ENCODE results near the gene NPB.
"Not testable (repeated sequence)": the region's sequence is repeated elsewhere in the genome, so short reads cannot be mapped to it uniquely, and the experiment has no call there.

NPB gene

GRCh38 chr17:81913394-81914102 lies 11.5 kb downstream of the NPB start:
- DNase-seq, result no peak

GRCh38 chr17:81914103-81914850 lies 12.2 kb downstream of the NPB start:
- DNase-seq, result no peak

- DNase-seq, result no peak
These were observed 13.3 kb downstream of the NPB start for GRCh38 chr17:81915331-81915730.

- peak; percentile 86 for DNase-seq
These were observed 14.4 kb downstream of the NPB start for GRCh38 chr17:81916234-81917001.

GRCh38 chr17:81917565-81918332 lies 15.7 kb downstream of the NPB start, which contains the start of gene SIRT7:
Gene SIRT7 (minus strand): TSS chr17:81918176. CDS start chr17:81918131, 45 bp downstream.
- DNase-seq, result peak; percentile 66

- not testable (repeated sequence) for DNase-seq
These were observed 16.3 kb downstream of the NPB start for GRCh38 chr17:81918333-81918669.

- no peak for DNase-seq
These were observed 17.0 kb downstream of the NPB start for GRCh38 chr17:81918832-81919545.

GRCh38 chr17:81920612-81921536 lies 18.8 kb downstream of the NPB start:
- DNase-seq, result no peak

GRCh38 chr17:81921537-81921862 lies 19.5 kb downstream of the NPB start:
- DNase-seq, result no peak

- DNase-seq, result no peak
These were observed 20.0 kb downstream of the NPB start for GRCh38 chr17:81921996-81922565.

- DNase-seq, result no peak
These were observed 20.7 kb downstream of the NPB start for GRCh38 chr17:81922566-81923301.

- DNase-seq, result peak; percentile 79
These were observed 21.5 kb downstream of the NPB start for GRCh38 chr17:81923302-81924260.

- no peak for DNase-seq
These were observed 22.8 kb downstream of the NPB start for GRCh38 chr17:81924557-81925532.

- DNase-seq, result no peak
These were observed 23.9 kb downstream of the NPB start for GRCh38 chr17:81925860-81926450.

GRCh38 chr17:81926451-81927151 lies 24.6 kb downstream of the NPB start:
- peak; percentile 73 for DNase-seq

GRCh38 chr17:81927152-81927652 lies 25.2 kb downstream of the NPB start:
- DNase-seq, result no peak

Measured in HCEC 1CT (cell line).